Measurements from ENCODE around the gene TMEM242. TPM values are rescaled to one million over a fixed set of nuclear protein-coding genes. Genes with fewer than 3 reads are reported as not detected.
A peak's percentile ranks its signal among the peaks of the same experiment; 100 is the strongest.

TMEM242 gene
- total and polyA plus RNA-seq, 2 of the 13 experiments (the other 11 are each of a cell fraction or from before 2014, with no cell fraction given): 5.6 to 11.1 TPM

GRCh38 chr6:157314705-157315321 is 8.5 kb downstream of the TMEM242 start (continued):
- TF ChIP-seq, protein P1, sequence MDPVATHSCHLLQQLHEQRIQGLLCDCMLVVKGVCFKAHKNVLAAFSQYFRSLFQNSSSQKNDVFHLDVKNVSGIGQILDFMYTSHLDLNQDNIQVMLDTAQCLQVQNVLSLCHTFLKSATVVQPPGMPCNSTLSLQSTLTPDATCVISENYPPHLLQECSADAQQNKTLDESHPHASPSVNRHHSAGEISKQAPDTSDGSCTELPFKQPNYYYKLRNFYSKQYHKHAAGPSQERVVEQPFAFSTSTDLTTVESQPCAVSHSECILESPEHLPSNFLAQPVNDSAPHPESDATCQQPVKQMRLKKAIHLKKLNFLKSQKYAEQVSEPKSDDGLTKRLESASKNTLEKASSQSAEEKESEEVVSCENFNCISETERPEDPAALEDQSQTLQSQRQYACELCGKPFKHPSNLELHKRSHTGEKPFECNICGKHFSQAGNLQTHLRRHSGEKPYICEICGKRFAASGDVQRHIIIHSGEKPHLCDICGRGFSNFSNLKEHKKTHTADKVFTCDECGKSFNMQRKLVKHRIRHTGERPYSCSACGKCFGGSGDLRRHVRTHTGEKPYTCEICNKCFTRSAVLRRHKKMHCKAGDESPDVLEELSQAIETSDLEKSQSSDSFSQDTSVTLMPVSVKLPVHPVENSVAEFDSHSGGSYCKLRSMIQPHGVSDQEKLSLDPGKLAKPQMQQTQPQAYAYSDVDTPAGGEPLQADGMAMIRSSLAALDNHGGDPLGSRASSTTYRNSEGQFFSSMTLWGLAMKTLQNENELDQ (CRISPR knock-in tag; IDR thresholded peaks at IDR 0.05; ENCODE audit: borderline replicate concordance): no peak
- TF ChIP-seq MTA1 (CRISPR knock-in tag; IDR thresholded peaks at IDR 0.05; ENCODE audit: borderline replicate concordance): no peak
- no peak for TF ChIP-seq ZNF367 (CRISPR knock-in tag; IDR thresholded peaks at IDR 0.05; ENCODE audit: borderline replicate concordance)
- TF ChIP-seq SP140L (CRISPR knock-in tag; IDR thresholded peaks at IDR 0.05; ENCODE audit: borderline replicate concordance): no peak
- TF ChIP-seq STAG1 (CRISPR knock-in tag; IDR thresholded peaks at IDR 0.05): peak; percentile 95
- 0 out of 2 replicates have a peak, but pooled peaks have one; percentile 38 for TF ChIP-seq ERF (CRISPR knock-in tag; IDR thresholded peaks at IDR 0.05)
- TF ChIP-seq, protein P2, sequence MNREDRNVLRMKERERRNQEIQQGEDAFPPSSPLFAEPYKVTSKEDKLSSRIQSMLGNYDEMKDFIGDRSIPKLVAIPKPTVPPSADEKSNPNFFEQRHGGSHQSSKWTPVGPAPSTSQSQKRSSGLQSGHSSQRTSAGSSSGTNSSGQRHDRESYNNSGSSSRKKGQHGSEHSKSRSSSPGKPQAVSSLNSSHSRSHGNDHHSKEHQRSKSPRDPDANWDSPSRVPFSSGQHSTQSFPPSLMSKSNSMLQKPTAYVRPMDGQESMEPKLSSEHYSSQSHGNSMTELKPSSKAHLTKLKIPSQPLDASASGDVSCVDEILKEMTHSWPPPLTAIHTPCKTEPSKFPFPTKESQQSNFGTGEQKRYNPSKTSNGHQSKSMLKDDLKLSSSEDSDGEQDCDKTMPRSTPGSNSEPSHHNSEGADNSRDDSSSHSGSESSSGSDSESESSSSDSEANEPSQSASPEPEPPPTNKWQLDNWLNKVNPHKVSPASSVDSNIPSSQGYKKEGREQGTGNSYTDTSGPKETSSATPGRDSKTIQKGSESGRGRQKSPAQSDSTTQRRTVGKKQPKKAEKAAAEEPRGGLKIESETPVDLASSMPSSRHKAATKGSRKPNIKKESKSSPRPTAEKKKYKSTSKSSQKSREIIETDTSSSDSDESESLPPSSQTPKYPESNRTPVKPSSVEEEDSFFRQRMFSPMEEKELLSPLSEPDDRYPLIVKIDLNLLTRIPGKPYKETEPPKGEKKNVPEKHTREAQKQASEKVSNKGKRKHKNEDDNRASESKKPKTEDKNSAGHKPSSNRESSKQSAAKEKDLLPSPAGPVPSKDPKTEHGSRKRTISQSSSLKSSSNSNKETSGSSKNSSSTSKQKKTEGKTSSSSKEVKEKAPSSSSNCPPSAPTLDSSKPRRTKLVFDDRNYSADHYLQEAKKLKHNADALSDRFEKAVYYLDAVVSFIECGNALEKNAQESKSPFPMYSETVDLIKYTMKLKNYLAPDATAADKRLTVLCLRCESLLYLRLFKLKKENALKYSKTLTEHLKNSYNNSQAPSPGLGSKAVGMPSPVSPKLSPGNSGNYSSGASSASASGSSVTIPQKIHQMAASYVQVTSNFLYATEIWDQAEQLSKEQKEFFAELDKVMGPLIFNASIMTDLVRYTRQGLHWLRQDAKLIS (CRISPR knock-in tag; IDR thresholded peaks at IDR 0.05): no peak
- TF ChIP-seq SAP130 (CRISPR knock-in tag; IDR thresholded peaks at IDR 0.05; ENCODE audit: low read depth): peak; percentile 50
- TF ChIP-seq THAP11 (CRISPR knock-in tag; IDR thresholded peaks at IDR 0.05): peak; percentile 31; the same call in 1 of the 2 replicates
- no peak for TF ChIP-seq ZMYM4 (CRISPR knock-in tag; IDR thresholded peaks at IDR 0.05)
- TF ChIP-seq DMTF1 (CRISPR knock-in tag; IDR thresholded peaks at IDR 0.05): 0 out of 2 replicates have a peak, but pooled peaks have one; percentile 46
- 0 out of 2 replicates have a peak, but pooled peaks have one; percentile 23 for TF ChIP-seq ISL2 (CRISPR knock-in tag; IDR thresholded peaks at IDR 0.05)
- TF ChIP-seq FOXA3 (CRISPR knock-in tag; IDR thresholded peaks at IDR 0.05): no peak
- TF ChIP-seq PHF20 (CRISPR knock-in tag; IDR thresholded peaks at IDR 0.05): no peak
- no peak for TF ChIP-seq RXRB (CRISPR knock-in tag; IDR thresholded peaks at IDR 0.05; ENCODE audit: borderline replicate concordance)
- peak; percentile 96 for TF ChIP-seq SMC3 (IDR thresholded peaks at IDR 0.05; ENCODE audit: low read length)
- no peak for TF ChIP-seq AHR (CRISPR knock-in tag; IDR thresholded peaks at IDR 0.05)
- TF ChIP-seq IKZF1 (IDR thresholded peaks at IDR 0.05): no peak
- TF ChIP-seq, protein P3, sequence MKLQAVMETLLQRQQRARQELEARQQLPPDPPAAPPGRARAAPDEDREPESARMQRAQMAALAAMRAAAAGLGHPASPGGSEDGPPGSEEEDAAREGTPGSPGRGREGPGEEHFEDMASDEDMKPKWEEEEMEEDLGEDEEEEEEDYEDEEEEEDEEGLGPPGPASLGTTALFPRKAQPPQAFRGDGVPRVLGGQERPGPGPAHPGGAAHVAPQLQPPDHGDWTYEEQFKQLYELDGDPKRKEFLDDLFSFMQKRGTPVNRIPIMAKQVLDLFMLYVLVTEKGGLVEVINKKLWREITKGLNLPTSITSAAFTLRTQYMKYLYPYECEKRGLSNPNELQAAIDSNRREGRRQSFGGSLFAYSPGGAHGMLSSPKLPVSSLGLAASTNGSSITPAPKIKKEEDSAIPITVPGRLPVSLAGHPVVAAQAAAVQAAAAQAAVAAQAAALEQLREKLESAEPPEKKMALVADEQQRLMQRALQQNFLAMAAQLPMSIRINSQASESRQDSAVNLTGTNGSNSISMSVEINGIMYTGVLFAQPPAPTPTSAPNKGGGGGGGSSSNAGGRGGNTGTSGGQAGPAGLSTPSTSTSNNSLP (IDR thresholded peaks at IDR 0.05; ENCODE audit: low read depth, low read length): peak; percentile 91
- TF ChIP-seq ZNF75D (CRISPR knock-in tag; IDR thresholded peaks at IDR 0.05; ENCODE audit: borderline replicate concordance): no peak
- 0 out of 2 replicates have a peak, but pooled peaks have one; percentile 17 for TF ChIP-seq KAT8 (CRISPR knock-in tag; IDR thresholded peaks at IDR 0.05)
